K562 (cell line): ENCODE results near the gene ZBTB20. TPM values are rescaled to one million over a fixed set of nuclear protein-coding genes. Genes with fewer than 3 reads are reported as not detected.

ENCODE experiments used
- ATAC-seq: fragments of 200-7000 bp; cut with Tn5 transposase; 3 replicates; pipeline ENCODE4 v1.9.1; 2020; ENCODE audit warnings: moderate library complexity
- BruUV-seq: library from RNA; stranded (reverse); fragments of 400-500 nt; replicated peaks from 2 replicates; lab custom pipeline; 2021; lab: Mats Ljungman, UMichigan
- CTCF ChIA-PET: fragments of 300-600 bp; formaldehyde crosslinking; extraction: SDS; loops from one replicate; lab custom pipeline; 2021; ENCODE audit warnings: low intra/inter-chr PET ratio; lab: Yijun Ruan, JAX
- POLR2A ChIA-PET: fragments of 300-600, 350-650 bp; sonication (Branson Sonifier 250); formaldehyde crosslinking; extraction: SDS; loops from one replicate; lab custom pipeline; 2021; ENCODE audit warnings: antibody characterized with exemption, inconsistent platforms; lab: Yijun Ruan, JAX
- DNase-seq, 4 experiments: peaks; one replicate each; pipeline versions ENCODE4 v3.0.0 to v3.0.0-alpha.2; 2011 to 2018; ENCODE audit warnings: low spot score in 3 of 4, mixed read lengths in 3 of 4; ENCODE audit errors: extremely low read depth in 1 of 4
- FAIRE-seq: peaks from 2 replicates; lab custom pipeline; 2011; peaks lifted over from hg19 to GRCh38; lab: Jason Lieb, UNC
- H2AFZ ChIP-seq: 2 replicates; pipeline ENCODE4 v1.6.0; 2011; ENCODE audit warnings: low read depth, low read length, control low read depth, inconsistent platforms
- H3K27ac ChIP-seq: fragments of 200-600 bp; 3 replicates; pipeline ENCODE4 v1.8.0; 2011; ENCODE audit warnings: low read depth, mild to moderate bottlenecking, control low read depth, inconsistent platforms, low read length, moderate library complexity, mixed read lengths; ENCODE audit errors: extremely low read depth
- H3K27me3 ChIP-seq, 2 experiments: fragments of 300-600 bp in 1 of 2; 2 replicates in 1 of 2; 3 replicates in 1 of 2; pipeline versions ENCODE4 v1.6.0 to v1.8.0; 2011; ENCODE audit warnings: inconsistent platforms in 2 of 2, low read length in 2 of 2, mild to moderate bottlenecking in 1 of 2, mixed read lengths in 1 of 2, moderate library complexity in 1 of 2; ENCODE audit not compliant: control insufficient read depth in 2 of 2, insufficient read depth in 2 of 2
- H3K36me3 ChIP-seq: fragments of 300-600 bp; 3 replicates; pipeline ENCODE4 v1.8.0; 2011; ENCODE audit warnings: mild to moderate bottlenecking, low read length, inconsistent platforms; ENCODE audit not compliant: control insufficient read depth, insufficient read depth
- H3K4me1 ChIP-seq, 2 experiments: fragments of 200-600 bp in 1 of 2; replicated peaks in 1 of 2; 2 replicates in 1 of 2; 3 replicates in 1 of 2; pipeline versions ENCODE4 v1.5.1 to v1.8.0; 2011; ENCODE audit warnings: inconsistent platforms in 2 of 2, low read length in 2 of 2, mild to moderate bottlenecking in 1 of 2, mixed read lengths in 1 of 2, moderate library complexity in 1 of 2; ENCODE audit not compliant: control insufficient read depth in 2 of 2, insufficient read depth in 2 of 2
- H3K4me2 ChIP-seq: 2 replicates; pipeline ENCODE4 v1.6.1; 2011; ENCODE audit warnings: low read length, control low read depth, inconsistent platforms, mixed read lengths; ENCODE audit not compliant: insufficient read depth
- H3K4me3 ChIP-seq: fragments of 200-600 bp; sonication (generic), shearing (Covaris generic); 2 replicates; pipeline ENCODE4 v1.5.1; 2016; ENCODE audit warnings: control low read depth, inconsistent platforms
- H3K79me2 ChIP-seq: fragments of 200-600 bp; 3 replicates; pipeline ENCODE4 v1.8.0; 2011; ENCODE audit warnings: low read length, inconsistent platforms; ENCODE audit not compliant: control insufficient read depth, insufficient read depth
- H3K9ac ChIP-seq, 2 experiments: 2 replicates each; pipeline versions ENCODE4 v1.6.0 to v1.6.1; 2011; ENCODE audit warnings: low read depth in 2 of 2, low read length in 2 of 2, control low read depth in 1 of 2, inconsistent platforms in 1 of 2, mild to moderate bottlenecking in 1 of 2, mixed read lengths in 1 of 2; ENCODE audit not compliant: insufficient read depth in 1 of 2
- H3K9me1 ChIP-seq: one replicate; pipeline ENCODE4 v1.6.0; 2011; ENCODE audit warnings: inconsistent platforms, mild to moderate bottlenecking, low read length, moderate library complexity; ENCODE audit not compliant: control insufficient read depth, insufficient read depth
- H3K9me3 ChIP-seq: replicated peaks from 2 replicates; pipeline ENCODE4 v1.5.1; 2011; ENCODE audit warnings: low read depth, low read length, inconsistent platforms; ENCODE audit not compliant: control insufficient read depth, insufficient read depth
- H4K20me1 ChIP-seq: replicated peaks from 2 replicates; pipeline ENCODE4 v1.6.1; 2011; ENCODE audit warnings: low read length, inconsistent platforms, mixed read lengths; ENCODE audit not compliant: control insufficient read depth, insufficient read depth
- DNMT1 ChIP-seq: fragments of 450-650 bp; IDR thresholded peaks from 2 replicates; pipeline ENCODE4 v1.6.1; 2016; ENCODE audit warnings: antibody characterized with exemption, mild to moderate bottlenecking
- FOXJ3 ChIP-seq: sonication (generic); formaldehyde crosslinking; IDR thresholded peaks from 2 replicates; pipeline ENCODE4 v1.4.0; 2020; ENCODE audit warnings: mild to moderate bottlenecking, missing genetic modification reagents
- FOXM1 ChIP-seq, 2 experiments: fragments of 450-650 bp in 1 of 2; sonication (generic) in 1 of 2; formaldehyde crosslinking in 1 of 2; IDR thresholded peaks; 2 replicates each; pipeline versions ENCODE4 v1.6.1 to v1.9.0; 2017 to 2022; ENCODE audit warnings: low read depth in 2 of 2, mild to moderate bottlenecking in 2 of 2, missing genetic modification reagents in 1 of 2, moderate library complexity in 1 of 2
- GTF2F1 ChIP-seq: IDR thresholded peaks from 2 replicates; pipeline ENCODE4 v1.6.1; 2011; ENCODE audit warnings: low read depth, low read length, improper control_type of control experiment
- NKRF ChIP-seq: fragments of 450-650 bp; IDR thresholded peaks from 2 replicates; pipeline ENCODE4 v1.6.1; 2016; ENCODE audit warnings: borderline replicate concordance
- NUFIP1 ChIP-seq: fragments of 450-650 bp; IDR thresholded peaks from 2 replicates; pipeline ENCODE4 v1.6.1; 2018; ENCODE audit not compliant: partially characterized antibody
- PHB2 ChIP-seq: fragments of 450-650 bp; IDR thresholded peaks from 2 replicates; pipeline ENCODE4 v1.6.1; 2017; ENCODE audit warnings: low read depth
- POLR2G ChIP-seq: fragments of 200-400 bp; formaldehyde crosslinking; IDR thresholded peaks from 2 replicates; pipeline ENCODE4 v1.6.1; 2017; ENCODE audit warnings: low read depth, mild to moderate bottlenecking, antibody characterized with exemption, low read length, moderate library complexity
- PRPF4 ChIP-seq: fragments of 200-400 bp; formaldehyde crosslinking; IDR thresholded peaks from one replicate; pipeline ENCODE4 v1.6.1; 2017; ENCODE audit warnings: low read length, low read depth, mild to moderate bottlenecking; ENCODE audit not compliant: insufficient read depth, poor library complexity, severe bottlenecking
- RAD51 ChIP-seq: fragments of 450-650 bp; IDR thresholded peaks from 2 replicates; pipeline ENCODE4 v1.7.1; 2016; ENCODE audit warnings: low read depth, mild to moderate bottlenecking, borderline replicate concordance
- SAFB ChIP-seq: fragments of 200-400 bp; formaldehyde crosslinking; IDR thresholded peaks from 2 replicates; pipeline ENCODE4 v1.6.1; 2017; ENCODE audit warnings: low read depth, low read length, borderline replicate concordance
- SETDB1 ChIP-seq: IDR thresholded peaks from one replicate; pipeline ENCODE4 v1.6.1; 2012; ENCODE audit warnings: low read length, control low read depth, inconsistent platforms
- ZNF408 ChIP-seq: fragments of 250-450 bp; sonication (Bioruptor Pico); IDR thresholded peaks from 2 replicates; pipeline ENCODE4 v1.4.0; 2020; ENCODE audit warnings: low read depth, mild to moderate bottlenecking, moderate library complexity
- WGBS: fragments of 100-300 bp; shearing (Covaris generic); methylation state at CpG from one replicate; pipeline ENCODE4 v1.1.6; 2016; ENCODE audit warnings: low coverage, mixed read lengths; ENCODE audit not compliant: insufficient coverage; ENCODE audit errors: missing lambda C conversion rate; 5-methylcytosine and 5-hydroxymethylcytosine counted together
- in situ Hi-C: fragments of 300-500 bp; cut with MboI; formaldehyde crosslinking; loops from 4 replicates; pipeline ENCODE4 v1.15.0; 2018; ENCODE audit warnings: inconsistent platforms, mixed read lengths
- intact Hi-C: fragments of 100-400 bp; cut with micrococcal nuclease; formaldehyde crosslinking; loops from 2 replicates; pipeline ENCODE4 v1.14.2; 2022
- polyA plus RNA-seq, 8 experiments: library from polyadenylated mRNA; depleted of rRNA in 4 of 8; stranded (reverse) in 5 of 8; unstranded in 3 of 8; fragments of >200 nt; fragmentation: Nextera tagmentation in 2 of 8; fragmentation: Illumina TruSeq in 1 of 8; extraction: Ambion mirVana in 2 of 8; extraction: Trizol in 1 of 8; gene quantifications; 2 replicates each; pipeline versions ENCODE4 v1.2.1 to v1.2.3, GENCODE V29; 2011 to 2014; ENCODE audit warnings: inconsistent platforms in 1 of 8, missing spikeins in 1 of 8
- total RNA-seq, 7 experiments: library from RNA; depleted of rRNA in 6 of 7; stranded (reverse); fragments of >200 nt in 6 of 7; fragmentation: Illumina TruSeq in 2 of 7; extraction: Trizol in 2 of 7; gene quantifications; 2 replicates each; pipeline versions ENCODE4 v1.2.1 to v1.2.3, GENCODE V29; 2011 to 2021; ENCODE audit warnings: low replicate concordance in 1 of 7

The ZBTB20 gene
- total and polyA plus RNA-seq, 9 of the 15 experiments (the other 6 are each of a cell fraction or from before 2014, with no cell fraction given) = 0.17 to 1.7 (median 0.45) TPM

- no peak for TF ChIP-seq SAFB
Observed at GRCh38 chr3:114732353-114732752, 414.7 kb downstream of the ZBTB20 start (continued).

- Histone ChIP-seq H3K4me3 (no peak overlapping the region), H3K9me1 (no peaks in the 10 kb centered on the region), H3K9ac (no peak overlapping the region), H2AFZ (no peak overlapping the region), H3K79me2 (no peaks in the 10 kb centered on the region), H3K4me1 (no peaks in the 10 kb centered on the region), H3K4me2 (no peak overlapping the region), H3K9me3 (no peaks in the 10 kb centered on the region), H4K20me1 (no peaks in the 10 kb centered on the region), H3K27me3 (no peaks in the 10 kb centered on the region), H3K27ac (no peak overlapping the region), H3K36me3 (no peaks in the 10 kb centered on the region)
- POLR2A ChIA-PET = no interaction called here
- 0% methylated on average over 1 of the region's 1 CpG for WGBS
- DNase-seq (no peak), FAIRE-seq (no peak), ATAC-seq (no peak)
- intact Hi-C loops (no loop called here), in situ Hi-C loops (no loop called here)
- CTCF ChIA-PET = no interaction called here
- no TSS peak for BruUV-seq
- TF ChIP-seq PRPF4 (no peak), POLR2G (no peak), ZNF408 (no peak), FOXM1 (IDR thresholded peaks at IDR 0.05; ENCODE audit: low read depth) (no peak), FOXM1 (CRISPR knock-in tag; IDR thresholded peaks at IDR 0.05; ENCODE audit: low read depth) (no peak), GTF2F1 (no peak), DNMT1 (no peak), NKRF (no peak), RAD51 (no peak), NUFIP1 (no peak), PHB2 (no peak), FOXJ3 (CRISPR knock-in tag) (no peak), SETDB1 (no peak)
Observed at GRCh38 chr3:114730397-114730796, 416.7 kb downstream of the ZBTB20 start.
